Bronchial epithelial cell (primary cell): ENCODE measurements around the gene DCDC2B. TPM values are rescaled to one million over a fixed set of nuclear protein-coding genes. Genes with fewer than 3 reads are reported as not detected.

ENCODE experiments used
- DNase-seq: peaks from one replicate; pipeline ENCODE4 v3.0.0-alpha.2; 2010; ENCODE audit warnings: low read depth
- FAIRE-seq: peaks from 2 replicates; lab custom pipeline; 2011; peaks lifted over from hg19 to GRCh38; lab: Jason Lieb, UNC
- H3K27me3 ChIP-seq: 2 replicates; pipeline ENCODE4 v1.5.1; 2011; ENCODE audit warnings: low read length; ENCODE audit not compliant: control insufficient read depth, insufficient read depth
- H3K36me3 ChIP-seq: 2 replicates; pipeline ENCODE4 v1.5.1; 2011; ENCODE audit warnings: low read length; ENCODE audit not compliant: control insufficient read depth, insufficient read depth
- H3K4me3 ChIP-seq: 2 replicates; pipeline ENCODE4 v1.5.1; 2011; ENCODE audit warnings: mild to moderate bottlenecking, low read depth, low read length, control low read depth
- total RNA-seq: library from RNA; depleted of rRNA; stranded (reverse); fragments of >200 nt; gene quantifications from 2 replicates; pipeline ENCODE4 v1.2.1, GENCODE V29; 2014
- TF ChIP-seq, protein P1 (sequence below): IDR thresholded peaks from 2 replicates; pipeline ENCODE4 v1.5.1; 2011; ENCODE audit warnings: mild to moderate bottlenecking, moderate library complexity, low read length, control low read depth, inconsistent platforms; ENCODE audit not compliant: insufficient read depth, severe bottlenecking

The DCDC2B gene
- total RNA-seq, 1 donor from 2014 or later = not detected

DNA sequence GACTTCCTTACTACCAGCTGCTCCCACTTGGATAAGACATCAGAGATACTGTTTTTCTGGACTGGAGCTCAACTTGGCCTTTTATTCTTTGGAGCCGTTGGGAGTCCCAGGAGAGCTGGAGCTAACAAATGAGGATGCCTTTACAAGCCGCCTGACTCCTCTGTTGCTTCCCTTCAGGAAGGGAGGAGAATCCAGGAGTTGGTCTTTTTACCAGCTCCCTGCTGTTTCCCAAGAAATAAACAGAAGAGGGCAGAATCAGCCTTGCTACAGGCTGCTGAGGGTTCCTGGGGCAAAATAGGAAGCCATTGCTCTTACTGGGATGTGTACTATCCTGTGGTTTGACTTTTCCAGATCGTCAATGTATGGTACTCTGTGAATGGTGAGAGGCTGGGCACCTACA lies 14.8 kb downstream of the DCDC2B start:
- TF ChIP-seq, protein P1, sequence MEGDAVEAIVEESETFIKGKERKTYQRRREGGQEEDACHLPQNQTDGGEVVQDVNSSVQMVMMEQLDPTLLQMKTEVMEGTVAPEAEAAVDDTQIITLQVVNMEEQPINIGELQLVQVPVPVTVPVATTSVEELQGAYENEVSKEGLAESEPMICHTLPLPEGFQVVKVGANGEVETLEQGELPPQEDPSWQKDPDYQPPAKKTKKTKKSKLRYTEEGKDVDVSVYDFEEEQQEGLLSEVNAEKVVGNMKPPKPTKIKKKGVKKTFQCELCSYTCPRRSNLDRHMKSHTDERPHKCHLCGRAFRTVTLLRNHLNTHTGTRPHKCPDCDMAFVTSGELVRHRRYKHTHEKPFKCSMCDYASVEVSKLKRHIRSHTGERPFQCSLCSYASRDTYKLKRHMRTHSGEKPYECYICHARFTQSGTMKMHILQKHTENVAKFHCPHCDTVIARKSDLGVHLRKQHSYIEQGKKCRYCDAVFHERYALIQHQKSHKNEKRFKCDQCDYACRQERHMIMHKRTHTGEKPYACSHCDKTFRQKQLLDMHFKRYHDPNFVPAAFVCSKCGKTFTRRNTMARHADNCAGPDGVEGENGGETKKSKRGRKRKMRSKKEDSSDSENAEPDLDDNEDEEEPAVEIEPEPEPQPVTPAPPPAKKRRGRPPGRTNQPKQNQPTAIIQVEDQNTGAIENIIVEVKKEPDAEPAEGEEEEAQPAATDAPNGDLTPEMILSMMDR = no peak
- Histone ChIP-seq H3K27me3 (no peaks in the 10 kb centered on the region), H3K36me3 (peaks cover 25% of the 10 kb centered on the region), H3K4me3 (no peak overlapping the region)
- no peak for FAIRE-seq
- DNase-seq = no peak

GRCh38 chr1:32224285-32224684 lies 15.4 kb downstream of the DCDC2B start:
- H3K36me3 ChIP-seq = peaks cover 28% of the 10 kb centered on the region
- no peak for FAIRE-seq
- TF ChIP-seq, protein P1 = no peak

DNA sequence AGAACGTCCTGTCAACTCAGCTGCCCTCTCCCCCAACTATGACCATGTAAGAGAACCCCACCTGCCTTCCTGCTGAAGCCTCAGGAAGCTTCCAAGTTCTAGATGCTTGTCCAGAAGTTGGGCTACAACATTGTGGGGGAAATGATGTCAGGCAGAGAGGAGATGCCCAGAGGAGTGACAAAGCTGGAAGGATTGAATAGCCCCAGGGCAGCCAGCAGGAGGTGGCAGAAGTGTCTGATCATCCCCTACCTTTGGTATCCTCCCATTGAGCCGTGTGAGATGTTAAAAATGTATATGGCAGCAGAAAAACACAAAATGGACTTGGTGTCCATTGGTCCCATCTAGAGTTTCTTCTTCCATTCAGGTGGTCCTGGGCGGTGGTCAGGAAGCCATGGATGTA lies 19.9 kb downstream of the DCDC2B start:
- TF ChIP-seq, protein P1 = no peak
- DNase-seq (no peak), FAIRE-seq (no peak)
- Histone ChIP-seq H3K4me3 (no peak overlapping the region), H3K27me3 (no peaks in the 10 kb centered on the region), H3K36me3 (peaks cover 30% of the 10 kb centered on the region)

More at GRCh38 chr1:32224285-32224684, 15.4 kb downstream of the DCDC2B start:
- no peak for DNase-seq
- Histone ChIP-seq H3K27me3 (no peaks in the 10 kb centered on the region), H3K4me3 (no peak overlapping the region)

- FAIRE-seq (no peak), DNase-seq (no peak)
- Histone ChIP-seq H3K27me3 (no peaks in the 10 kb centered on the region), H3K4me3 (no peak overlapping the region), H3K36me3 (peaks cover 17% of the 10 kb centered on the region)
- TF ChIP-seq, protein P1 = no peak
These were observed 23.0 kb downstream of the DCDC2B start for GRCh38 chr1:32231843-32232432.

DNA sequence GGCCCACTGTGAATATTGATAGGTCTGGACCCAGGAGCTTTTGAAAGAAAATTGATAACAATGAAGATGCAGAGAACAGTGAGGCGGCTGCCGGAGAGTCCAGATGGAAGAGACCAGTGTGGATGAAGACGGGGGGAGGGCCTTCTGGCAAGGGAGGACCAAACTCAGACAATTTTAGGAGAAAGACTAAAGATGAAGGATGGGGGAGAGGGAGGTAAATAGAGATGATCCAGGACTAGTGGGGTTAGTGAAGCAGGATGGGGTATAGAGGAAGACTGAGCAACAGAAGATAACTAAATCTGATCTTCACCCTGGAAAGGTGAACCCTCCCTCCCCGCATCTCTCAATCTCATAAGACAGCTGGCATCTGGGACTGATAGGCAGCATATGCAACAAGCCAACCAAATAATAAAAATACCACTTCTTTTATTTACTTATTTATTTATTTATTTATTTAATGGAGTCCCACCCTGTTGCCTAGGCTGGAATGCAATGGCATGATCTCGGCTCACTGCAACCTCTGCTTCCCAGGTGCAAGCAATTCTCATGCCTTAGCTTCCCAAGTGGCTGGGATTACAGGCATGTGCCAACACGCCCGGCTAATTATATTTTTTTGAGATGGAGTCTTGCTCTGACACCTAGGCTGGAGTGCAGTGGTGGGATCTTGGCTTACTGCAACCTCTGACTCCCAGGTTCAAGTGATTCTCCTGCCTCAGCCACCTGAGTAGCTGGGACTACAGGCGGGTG lies 23.8 kb downstream of the DCDC2B start:
- Histone ChIP-seq H3K4me3 (no peak overlapping the region), H3K27me3 (no peaks in the 10 kb centered on the region), H3K36me3 (peaks cover 16% of the 10 kb centered on the region)
- TF ChIP-seq, protein P1 = no peak
- DNase-seq (peak; percentile 55), FAIRE-seq (no peak)
